ENCODE measurements around the gene PKIG. TPM values are rescaled to one million over a fixed set of nuclear protein-coding genes. Genes with fewer than 3 reads are reported as not detected.
A peak's percentile ranks its signal among the peaks of the same experiment; 100 is the strongest.

The PKIG gene
- polyA plus RNA-seq, 1 of the 3 experiments (the other 2 are of a cell fraction), result 92.9 TPM

DNA sequence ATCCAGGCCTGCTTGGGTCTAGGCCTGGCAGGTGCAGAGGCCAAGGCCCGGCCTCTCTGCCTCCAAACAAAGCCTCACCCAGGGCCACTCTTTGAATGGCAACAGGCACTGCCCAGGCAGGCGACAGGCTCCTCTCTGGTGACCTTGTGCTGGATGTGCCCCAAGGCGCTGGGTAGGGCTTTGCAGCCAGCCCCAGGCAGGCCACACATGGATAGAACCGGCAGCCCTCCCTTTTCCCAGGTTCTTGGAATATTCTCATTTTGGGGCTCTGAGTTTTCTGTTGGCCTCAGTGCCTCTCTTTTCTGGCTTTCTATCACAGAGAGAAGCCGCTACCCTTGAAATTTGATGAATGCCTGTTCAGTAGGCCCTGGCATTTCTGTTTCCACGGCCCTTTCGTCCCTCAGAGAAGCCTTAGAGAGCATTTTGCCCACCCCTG lies 18.9 kb downstream of the PKIG start:
- H3K27ac ChIP-seq (ENCODE audit: low read depth in 2 of 2, low read length in 1 of 2), result peak overlapping the region; percentile 83 to 84
- H3K4me2 ChIP-seq, result peak overlapping the region; percentile 56
- H3K27me3 ChIP-seq (ENCODE audit: insufficient read depth), result no peaks in the 10 kb centered on the region
- peaks cover 13 to 46% of the 10 kb centered on the region in 2 experiments for H3K4me1 ChIP-seq (ENCODE audit: control insufficient read depth in 1 of 2, insufficient read depth in 2 of 2, low read depth in 1 of 2, low read length in 1 of 2)
- TF ChIP-seq GATA2 (CRISPR knock-in tag; IDR thresholded peaks at IDR 0.05) (no peak), EP300 (IDR thresholded peaks at IDR 0.05; ENCODE audit: borderline replicate concordance in 1 of 2, low read depth in 1 of 2, low read length in 1 of 2) (no peak), YY1 (IDR thresholded peaks at IDR 0.05; ENCODE audit: low read depth) (no peak), EZH2phosphoT487 (IDR thresholded peaks at IDR 0.05; ENCODE audit: borderline replicate concordance, low read depth) (no peak), RAD21 (IDR thresholded peaks at IDR 0.05; ENCODE audit: low read length) (no peak), NRF1 (IDR thresholded peaks at IDR 0.05; ENCODE audit: low read depth, low read length) (no peak), NFIC (IDR thresholded peaks at IDR 0.05; ENCODE audit: borderline replicate concordance) (no peak), RFX5 (IDR thresholded peaks at IDR 0.05; ENCODE audit: low read length) (no peak), REST (IDR thresholded peaks at IDR 0.05; ENCODE audit: low read depth, low read length) (no peak), SMC3 (IDR thresholded peaks at IDR 0.05; ENCODE audit: low read depth, low read length) (no peak), FOSL2 (IDR thresholded peaks at IDR 0.05; ENCODE audit: borderline replicate concordance, low read depth) (no peak)
- H3K9me2 ChIP-seq, result no peaks in the 10 kb centered on the region
- H2AFZ ChIP-seq (ENCODE audit: low read depth), result no peak overlapping the region
- CTCF ChIA-PET, result interaction anchor here (1.3 kb wide), 1 partner anchor 9 kb away, joined by 5 read pairs; no protein-coding TSS in a partner anchor
- no peaks in the 10 kb centered on the region for H3K9me3 ChIP-seq
- H3K4me3 ChIP-seq (ENCODE audit: low read depth in 2 of 2, low read length in 1 of 2), result no peak overlapping the region
- no peaks in the 10 kb centered on the region for H3K36me3 ChIP-seq (replicated peaks in 1 of 2; ENCODE audit: control insufficient read depth in 1 of 2, insufficient read depth in 2 of 2, low read length in 1 of 2)
- H4K20me1 ChIP-seq (ENCODE audit: insufficient read depth), result no peaks in the 10 kb centered on the region
- DNase-seq, result no peak
- H3F3A ChIP-seq (replicated peaks; ENCODE audit: insufficient read depth), result peaks cover 13% of the 10 kb centered on the region
- 92% methylated on average over 7 of the region's 7 CpGs for whole genome bisulfite sequencing (ENCODE audit: low lambda C conversion rate)
- H3K9ac ChIP-seq, result peak overlapping the region; percentile 12; the same call in 1 of the 2 replicates
- POLR2A ChIA-PET, result no interaction called here
- H3K79me2 ChIP-seq (ENCODE audit: insufficient read depth), result peaks cover 22% of the 10 kb centered on the region; the same call in 1 of the 2 replicates

GRCh38 chr20:44601801-44602204 lies 19.4 kb downstream of the PKIG start:
- Histone ChIP-seq H3K79me2 (ENCODE audit: insufficient read depth) (peaks cover 24% of the 10 kb centered on the region; the same call in 1 of the 2 replicates), H3K9me2 (no peaks in the 10 kb centered on the region), H3K27ac (ENCODE audit: low read depth in 2 of 2, low read length in 1 of 2) (peak overlapping the region; percentile 83 to 84; a peak in 3 of 4 replicates), H2AFZ (ENCODE audit: low read depth) (no peak overlapping the region), H3K27me3 (ENCODE audit: insufficient read depth) (no peaks in the 10 kb centered on the region), H3K4me1 (ENCODE audit: control insufficient read depth in 1 of 2, insufficient read depth in 2 of 2, low read depth in 1 of 2, low read length in 1 of 2) (peaks cover 13 to 46% of the 10 kb centered on the region in 2 experiments), H3K4me3 (ENCODE audit: low read depth in 2 of 2, low read length in 1 of 2) (no peak overlapping the region), H3K4me2 (peak overlapping the region; percentile 56; the same call in 1 of the 2 replicates), H3K36me3 (replicated peaks in 1 of 2; ENCODE audit: control insufficient read depth in 1 of 2, insufficient read depth in 2 of 2, low read length in 1 of 2) (no peaks in the 10 kb centered on the region), H4K20me1 (ENCODE audit: insufficient read depth) (no peaks in the 10 kb centered on the region), H3K9me3 (no peaks in the 10 kb centered on the region), H3K9ac (peak overlapping the region; percentile 15; the same call in 1 of the 2 replicates), H3F3A (replicated peaks; ENCODE audit: insufficient read depth) (peaks cover 13% of the 10 kb centered on the region)
- WGBS (ENCODE audit: low lambda C conversion rate), result 0% methylated on average over 1 of the region's 1 CpG
- ChIA-PET CTCF (interaction anchor here (1.3 to 2.0 kb wide), 2 partner anchors 8 to 80 kb away, joined by 5 to 7 read pairs; partner anchors contain the start of gene SERINC3), POLR2A (no interaction called here)
- DNase-seq, result no peak
- TF ChIP-seq YY1 (IDR thresholded peaks at IDR 0.05; ENCODE audit: low read depth) (no peak), ZBTB33 (IDR thresholded peaks at IDR 0.05; ENCODE audit: borderline replicate concordance, low read depth) (no peak), EP300 (IDR thresholded peaks at IDR 0.05; ENCODE audit: borderline replicate concordance in 1 of 2, low read depth in 1 of 2, low read length in 1 of 2) (peak in 1 of 2 experiments; percentile 33; a peak in 2 of 4 replicates), RCOR1 (IDR thresholded peaks at IDR 0.05; ENCODE audit: low read length) (no peak), TCF12 (IDR thresholded peaks at IDR 0.05) (peak; percentile 59), NFIC (IDR thresholded peaks at IDR 0.05; ENCODE audit: borderline replicate concordance) (peak; percentile 84; the same call in 1 of the 2 replicates), TEAD4 (IDR thresholded peaks at IDR 0.05; ENCODE audit: borderline replicate concordance, insufficient read depth) (no peak), NRF1 (IDR thresholded peaks at IDR 0.05; ENCODE audit: low read depth, low read length) (no peak), RFX5 (IDR thresholded peaks at IDR 0.05; ENCODE audit: low read length) (no peak), JUND (IDR thresholded peaks at IDR 0.05) (0 out of 2 replicates have a peak, but pooled peaks have one; percentile 5), FOXM1 (IDR thresholded peaks at IDR 0.05; ENCODE audit: low read depth) (no peak)
- TF ChIP-seq, protein P1, sequence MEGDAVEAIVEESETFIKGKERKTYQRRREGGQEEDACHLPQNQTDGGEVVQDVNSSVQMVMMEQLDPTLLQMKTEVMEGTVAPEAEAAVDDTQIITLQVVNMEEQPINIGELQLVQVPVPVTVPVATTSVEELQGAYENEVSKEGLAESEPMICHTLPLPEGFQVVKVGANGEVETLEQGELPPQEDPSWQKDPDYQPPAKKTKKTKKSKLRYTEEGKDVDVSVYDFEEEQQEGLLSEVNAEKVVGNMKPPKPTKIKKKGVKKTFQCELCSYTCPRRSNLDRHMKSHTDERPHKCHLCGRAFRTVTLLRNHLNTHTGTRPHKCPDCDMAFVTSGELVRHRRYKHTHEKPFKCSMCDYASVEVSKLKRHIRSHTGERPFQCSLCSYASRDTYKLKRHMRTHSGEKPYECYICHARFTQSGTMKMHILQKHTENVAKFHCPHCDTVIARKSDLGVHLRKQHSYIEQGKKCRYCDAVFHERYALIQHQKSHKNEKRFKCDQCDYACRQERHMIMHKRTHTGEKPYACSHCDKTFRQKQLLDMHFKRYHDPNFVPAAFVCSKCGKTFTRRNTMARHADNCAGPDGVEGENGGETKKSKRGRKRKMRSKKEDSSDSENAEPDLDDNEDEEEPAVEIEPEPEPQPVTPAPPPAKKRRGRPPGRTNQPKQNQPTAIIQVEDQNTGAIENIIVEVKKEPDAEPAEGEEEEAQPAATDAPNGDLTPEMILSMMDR (IDR thresholded peaks at IDR 0.05), result no peak
- TF ChIP-seq, protein P2, sequence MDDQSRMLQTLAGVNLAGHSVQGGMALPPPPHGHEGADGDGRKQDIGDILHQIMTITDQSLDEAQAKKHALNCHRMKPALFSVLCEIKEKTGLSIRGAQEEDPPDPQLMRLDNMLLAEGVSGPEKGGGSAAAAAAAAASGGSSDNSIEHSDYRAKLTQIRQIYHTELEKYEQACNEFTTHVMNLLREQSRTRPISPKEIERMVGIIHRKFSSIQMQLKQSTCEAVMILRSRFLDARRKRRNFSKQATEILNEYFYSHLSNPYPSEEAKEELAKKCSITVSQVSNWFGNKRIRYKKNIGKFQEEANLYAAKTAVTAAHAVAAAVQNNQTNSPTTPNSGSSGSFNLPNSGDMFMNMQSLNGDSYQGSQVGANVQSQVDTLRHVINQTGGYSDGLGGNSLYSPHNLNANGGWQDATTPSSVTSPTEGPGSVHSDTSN (IDR thresholded peaks at IDR 0.05), result peak; percentile 40; the same call in 1 of the 2 replicates
